AG04449 (cell line): ENCODE results near the gene GLDN.

Experiments used
- CTCF ChIA-PET: fragments of 350-600 bp; formaldehyde crosslinking; extraction: SDS; loops from one replicate; lab custom pipeline; 2021; ENCODE audit warnings: antibody characterized with exemption; lab: Yijun Ruan, JAX
- POLR2A ChIA-PET: fragments of 400-600, 350-600 bp; formaldehyde crosslinking; extraction: SDS; loops from one replicate; lab custom pipeline; 2020; ENCODE audit warnings: antibody characterized with exemption, inconsistent platforms; lab: Yijun Ruan, JAX
- DNase-seq: peaks from one replicate; pipeline ENCODE4 v3.0.0-alpha.2; 2010; ENCODE audit warnings: low read depth, low spot score
- H3K4me3 ChIP-seq: 2 replicates; pipeline ENCODE4 v1.5.1; 2011; ENCODE audit warnings: low read depth, mild to moderate bottlenecking, control low read depth, low read length
- TF ChIP-seq, protein P1 (sequence below): IDR thresholded peaks from one replicate; pipeline ENCODE4 v1.5.1; 2011; ENCODE audit warnings: mild to moderate bottlenecking, moderate library complexity, low read length, control low read depth, inconsistent platforms; ENCODE audit not compliant: insufficient read depth; ENCODE audit errors: missing control alignments

The GLDN gene

GRCh38 chr15:51388726-51389125 is 47.3 kb downstream of the GLDN start:
- TF ChIP-seq, protein P1, sequence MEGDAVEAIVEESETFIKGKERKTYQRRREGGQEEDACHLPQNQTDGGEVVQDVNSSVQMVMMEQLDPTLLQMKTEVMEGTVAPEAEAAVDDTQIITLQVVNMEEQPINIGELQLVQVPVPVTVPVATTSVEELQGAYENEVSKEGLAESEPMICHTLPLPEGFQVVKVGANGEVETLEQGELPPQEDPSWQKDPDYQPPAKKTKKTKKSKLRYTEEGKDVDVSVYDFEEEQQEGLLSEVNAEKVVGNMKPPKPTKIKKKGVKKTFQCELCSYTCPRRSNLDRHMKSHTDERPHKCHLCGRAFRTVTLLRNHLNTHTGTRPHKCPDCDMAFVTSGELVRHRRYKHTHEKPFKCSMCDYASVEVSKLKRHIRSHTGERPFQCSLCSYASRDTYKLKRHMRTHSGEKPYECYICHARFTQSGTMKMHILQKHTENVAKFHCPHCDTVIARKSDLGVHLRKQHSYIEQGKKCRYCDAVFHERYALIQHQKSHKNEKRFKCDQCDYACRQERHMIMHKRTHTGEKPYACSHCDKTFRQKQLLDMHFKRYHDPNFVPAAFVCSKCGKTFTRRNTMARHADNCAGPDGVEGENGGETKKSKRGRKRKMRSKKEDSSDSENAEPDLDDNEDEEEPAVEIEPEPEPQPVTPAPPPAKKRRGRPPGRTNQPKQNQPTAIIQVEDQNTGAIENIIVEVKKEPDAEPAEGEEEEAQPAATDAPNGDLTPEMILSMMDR: no peak
- H3K4me3 ChIP-seq: no peak overlapping the region
- DNase-seq: no peak
- CTCF ChIA-PET: interaction anchor here (1.0 to 2.7 kb wide), 7 partner anchors 9 to 225 kb away, joined by 3 to 26 read pairs (median 6); no protein-coding TSS in a partner anchor
- POLR2A ChIA-PET: no interaction called here

GRCh38 chr15:51390241-51390965 is 48.9 kb downstream of the GLDN start:
- TF ChIP-seq, protein P1: no peak
- DNase-seq: no peak
- POLR2A ChIA-PET: no interaction called here
- CTCF ChIA-PET: interaction anchor here (1.5 to 2.7 kb wide), 4 partner anchors 12 to 227 kb away, joined by 4 to 26 read pairs (median 6); no protein-coding TSS in a partner anchor
- H3K4me3 ChIP-seq: no peak overlapping the region

DNA sequence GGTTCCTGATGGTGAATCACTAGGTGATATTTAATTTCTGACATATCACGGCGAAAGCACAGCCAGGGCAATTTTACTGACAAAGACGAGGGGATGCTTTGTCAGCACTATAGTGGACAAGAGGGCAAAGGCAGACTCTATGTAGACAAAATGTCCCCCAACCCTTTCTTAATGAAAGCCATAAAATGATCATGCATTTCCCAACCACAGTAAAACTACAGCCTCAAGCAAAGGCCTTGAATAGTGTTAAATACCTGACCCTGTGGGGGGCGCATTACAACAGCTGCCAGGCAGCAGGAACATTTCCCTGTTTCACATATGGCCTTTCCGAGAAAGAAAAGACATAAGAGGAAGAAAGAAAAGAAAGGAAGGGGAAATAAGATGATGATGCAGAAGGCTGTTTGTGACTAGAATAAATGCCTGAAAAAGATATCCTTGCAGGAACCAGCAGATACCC is 49.5 kb downstream of the GLDN start:
- ChIA-PET CTCF (no interaction called here), POLR2A (no interaction called here)
- H3K4me3 ChIP-seq: no peak overlapping the region
- no peak for DNase-seq
- TF ChIP-seq, protein P1: no peak

DNA sequence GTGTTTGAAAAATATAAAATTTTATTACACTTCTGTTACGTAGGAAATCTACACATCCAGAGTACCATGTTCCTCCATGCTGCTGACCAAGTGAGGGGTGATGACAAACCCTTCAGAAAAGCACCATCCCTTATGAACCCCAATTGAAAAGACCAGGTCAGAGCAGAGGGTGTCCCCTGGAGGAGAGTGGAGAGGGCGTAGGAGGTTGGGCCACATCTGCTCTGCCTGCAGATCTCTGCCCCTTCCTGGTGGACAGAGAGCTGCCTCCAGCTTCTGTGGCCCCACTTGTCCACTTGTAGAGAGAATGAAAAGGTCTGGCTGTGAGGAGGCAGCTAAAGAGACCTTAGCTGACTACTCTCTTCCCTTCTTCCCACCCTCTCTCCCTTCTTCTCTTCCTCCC is 55.5 kb downstream of the GLDN start:
- no peak for DNase-seq
- CTCF ChIA-PET: interaction anchor here (1.2 to 11.7 kb wide), 2 partner anchors 234 kb away, joined by 4 to 177 read pairs; no protein-coding TSS in a partner anchor
- H3K4me3 ChIP-seq: no peak overlapping the region
- POLR2A ChIA-PET: no interaction called here
- TF ChIP-seq, protein P1: no peak

DNA sequence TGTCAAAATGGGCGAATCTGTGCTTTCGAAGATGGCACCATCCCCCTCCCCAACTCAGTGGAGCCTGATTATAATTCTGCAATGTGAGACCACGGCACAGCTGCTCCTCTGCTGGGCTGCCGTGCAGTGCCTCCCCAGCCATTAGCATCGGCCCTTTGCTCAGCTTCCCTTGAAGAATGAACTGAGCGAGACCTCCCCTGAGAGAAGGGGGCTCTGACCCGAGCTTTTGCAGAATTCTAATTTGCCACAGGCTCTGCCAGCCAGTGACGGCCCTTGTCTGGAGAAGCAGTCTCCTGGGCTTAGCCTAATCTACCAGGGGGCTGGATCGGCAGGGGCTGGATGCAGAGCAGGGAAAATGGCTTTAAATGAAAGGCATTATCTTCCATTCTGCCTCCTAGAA is 57.2 kb downstream of the GLDN start:
- no peak for DNase-seq
- no peak overlapping the region for H3K4me3 ChIP-seq
- TF ChIP-seq, protein P1: no peak
- ChIA-PET POLR2A (no interaction called here), CTCF (interaction anchor here (1.4 to 11.7 kb wide), 4 partner anchors 10 to 235 kb away, joined by 7 to 177 read pairs (median 56); no protein-coding TSS in a partner anchor)

DNA sequence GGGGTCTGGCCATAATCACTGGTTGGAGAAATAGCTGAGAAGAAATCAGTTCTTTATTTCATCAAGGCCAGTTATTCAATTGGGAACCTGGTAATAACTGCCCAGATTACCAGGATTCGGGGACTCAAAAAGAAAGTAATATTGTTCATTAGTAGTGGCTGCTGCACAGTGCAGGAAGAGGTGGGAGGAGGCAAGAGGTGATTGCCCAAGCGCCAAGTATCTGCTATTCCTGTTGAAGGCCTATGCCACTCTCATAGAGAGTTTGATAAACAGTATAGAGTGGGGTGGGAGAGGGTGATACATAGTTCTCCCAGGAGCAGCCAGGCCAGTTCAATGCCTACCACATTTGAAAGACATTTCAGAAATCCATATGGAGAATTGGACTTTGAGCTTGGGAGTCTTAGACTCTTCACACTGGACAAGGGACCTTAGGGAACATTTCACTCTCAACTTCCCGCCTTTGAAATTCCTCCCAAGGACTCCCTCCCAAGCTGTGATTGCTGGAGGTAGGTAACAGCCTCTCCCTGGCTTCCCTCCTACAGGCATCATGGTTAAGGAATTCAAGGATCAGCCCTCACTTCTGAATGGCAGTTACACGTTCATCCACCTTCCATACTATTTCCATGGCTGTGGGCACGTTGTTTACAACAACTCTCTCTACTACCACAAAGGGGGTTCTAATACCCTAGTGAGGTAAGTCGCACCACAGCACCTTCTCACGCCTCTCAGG is 59.8 kb downstream of the GLDN start:
- POLR2A ChIA-PET: no interaction called here

More for the DNA sequence above, 59.8 kb downstream of the GLDN start:
- H3K4me3 ChIP-seq: no peak overlapping the region
- no peak for DNase-seq
- CTCF ChIA-PET: interaction anchor here (0.8 to 11.7 kb wide), 31 partner anchors 8 to 268 kb away, joined by 3 to 177 read pairs (median 6); no protein-coding TSS in a partner anchor
- TF ChIP-seq, protein P1: no peak
